Measurements from ENCODE around the gene TMEM74B.
"Not testable (repeated sequence)": the region's sequence is repeated elsewhere in the genome, so short reads cannot be mapped to it uniquely, and the experiment has no call there.

The TMEM74B gene

DNA sequence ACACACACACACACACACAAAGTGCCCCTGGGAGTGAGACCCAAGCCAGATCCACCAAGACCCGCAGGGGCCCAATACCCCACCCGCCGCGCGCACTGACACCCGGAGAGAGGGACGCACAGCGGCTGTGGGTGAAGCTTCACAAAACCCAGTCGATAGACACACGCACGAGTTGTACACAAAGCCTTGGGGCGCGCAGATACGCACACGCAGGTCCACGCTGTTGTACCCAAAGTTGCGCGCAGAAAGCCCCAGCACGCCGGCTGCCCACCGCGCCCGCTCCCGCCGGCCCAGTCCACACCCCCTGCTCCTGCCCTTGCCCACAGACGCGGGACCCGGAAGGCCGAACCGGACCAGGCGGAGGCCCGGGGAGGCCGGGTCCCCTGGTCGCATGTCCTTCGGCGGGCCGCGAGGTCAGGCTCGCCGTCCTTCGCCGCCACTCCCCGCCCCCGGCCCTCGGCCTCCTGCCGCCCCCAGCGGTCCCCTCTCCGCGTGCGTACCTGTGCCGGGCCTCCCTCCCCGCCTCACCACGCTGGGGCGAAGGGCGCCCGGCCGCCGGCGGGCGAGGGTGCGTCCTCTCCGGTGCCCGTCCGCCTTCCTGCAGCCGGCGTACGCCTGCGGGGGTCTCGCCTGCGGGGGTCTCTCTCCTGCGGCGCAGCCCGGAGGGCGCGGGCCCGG lies at the start of gene TMEM74B:
Gene TMEM74B (minus strand): TSS at position 344 of the 678 bp plus-strand sequence. CDS start 1,180 bp downstream, outside the sequence.
- no peak for DNase-seq

DNA sequence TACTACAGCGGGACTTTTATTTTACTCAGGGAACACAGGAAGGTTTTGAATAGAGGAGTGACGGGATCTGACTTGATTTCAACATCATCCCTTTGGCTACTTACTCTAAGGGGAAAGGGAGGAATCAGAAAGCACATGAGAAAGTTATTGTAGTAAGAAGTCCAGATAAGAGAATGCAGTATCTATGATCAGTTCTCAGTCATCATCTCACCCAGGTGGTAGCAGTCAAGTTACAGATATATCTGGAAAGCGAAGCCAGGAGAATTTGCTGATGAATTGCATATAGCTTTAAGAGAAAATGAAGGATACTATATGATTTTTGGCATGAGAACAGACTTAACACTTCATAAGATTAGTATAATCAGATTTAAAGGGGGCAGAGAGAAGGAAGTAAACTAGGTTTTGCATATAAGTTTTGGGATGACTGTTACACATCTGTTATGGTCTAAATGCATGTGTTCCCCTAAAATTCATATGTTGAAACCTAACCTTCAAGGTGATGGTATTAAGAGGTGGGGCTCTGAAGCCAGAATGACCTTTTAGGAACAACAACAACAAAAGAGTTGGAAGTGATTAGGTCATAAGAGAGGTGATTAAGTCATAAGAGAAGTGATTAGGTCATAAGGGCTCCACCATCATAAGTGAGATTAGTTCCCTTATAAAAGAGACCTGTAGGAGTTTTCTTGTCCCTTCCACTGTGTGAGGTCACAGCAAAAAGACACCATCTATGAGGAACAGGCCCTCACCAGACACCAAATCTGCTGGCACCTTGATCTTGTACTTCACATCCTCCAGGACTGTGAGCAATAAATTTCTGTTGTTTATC lies 47.7 kb upstream of the TMEM74B start:
- no peak for DNase-seq

DNA sequence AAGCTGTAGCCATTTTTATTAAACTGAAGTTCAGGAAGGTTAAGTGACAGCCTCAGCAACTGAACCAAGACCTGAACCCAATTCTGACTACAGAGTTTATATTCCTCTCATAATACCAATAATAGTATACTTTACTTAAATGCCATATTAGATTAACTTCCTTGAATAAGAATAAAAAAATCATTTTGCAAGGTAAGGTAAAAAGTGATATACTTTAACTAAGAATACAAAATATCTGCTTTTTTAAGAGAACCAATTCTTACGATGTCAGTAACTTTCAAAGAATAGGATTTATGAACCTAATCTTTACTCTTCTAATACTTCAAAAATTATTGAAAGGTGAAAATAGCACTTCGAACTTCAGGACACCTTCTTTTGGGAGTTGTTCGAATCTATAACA lies 44.8 kb upstream of the TMEM74B start:
- DNase-seq = no peak

DNA sequence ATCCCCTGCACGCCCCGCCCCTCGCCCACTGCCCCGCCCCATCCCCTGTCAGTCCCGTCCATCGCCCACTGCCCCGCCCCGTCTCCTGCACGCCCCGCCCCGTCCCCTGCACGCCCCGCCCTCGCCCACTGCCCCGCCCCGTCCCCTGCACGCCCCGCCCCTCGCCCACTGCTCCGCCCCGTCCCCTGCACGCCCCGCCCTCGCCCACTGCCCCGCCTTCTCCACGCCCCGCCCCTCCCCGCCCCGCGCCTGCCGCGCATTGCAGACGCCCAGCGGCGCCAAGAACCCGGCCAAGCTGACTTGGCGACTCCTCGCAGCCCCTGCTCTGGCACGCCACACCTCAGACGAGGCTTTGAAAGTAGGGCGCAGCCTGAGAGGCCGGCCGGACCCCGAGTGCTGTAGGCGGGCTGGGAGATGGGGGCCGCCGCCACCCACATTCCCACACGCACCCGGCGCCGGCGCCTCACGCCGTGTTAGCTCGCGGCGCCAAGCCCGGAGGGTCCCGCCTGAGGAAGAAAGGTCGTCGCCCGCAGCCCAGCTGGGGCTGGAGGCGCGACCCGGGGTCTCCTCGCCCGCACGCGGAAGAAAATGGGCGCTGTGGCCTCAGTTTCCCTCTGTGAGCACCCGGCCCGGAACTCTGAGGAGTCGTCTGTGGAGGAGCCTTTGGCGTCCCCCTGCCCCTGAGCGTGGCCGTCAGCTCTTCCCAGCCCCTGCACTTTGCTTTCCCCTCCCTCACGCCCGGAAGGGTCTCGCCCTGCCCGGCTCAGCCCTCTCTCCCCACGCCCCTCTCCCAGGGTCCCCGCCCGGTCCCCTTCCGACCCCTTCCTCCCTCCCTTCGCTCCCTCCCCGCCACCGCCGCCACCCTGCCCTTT lies 41.2 kb upstream of the TMEM74B start, which contains the start of gene RAD21L1:
Gene RAD21L1 (plus strand): TSS at position 262 of the 872 bp plus-strand sequence. CDS start 2,410 bp downstream, outside the sequence.
- peak; percentile 52 for DNase-seq

DNA sequence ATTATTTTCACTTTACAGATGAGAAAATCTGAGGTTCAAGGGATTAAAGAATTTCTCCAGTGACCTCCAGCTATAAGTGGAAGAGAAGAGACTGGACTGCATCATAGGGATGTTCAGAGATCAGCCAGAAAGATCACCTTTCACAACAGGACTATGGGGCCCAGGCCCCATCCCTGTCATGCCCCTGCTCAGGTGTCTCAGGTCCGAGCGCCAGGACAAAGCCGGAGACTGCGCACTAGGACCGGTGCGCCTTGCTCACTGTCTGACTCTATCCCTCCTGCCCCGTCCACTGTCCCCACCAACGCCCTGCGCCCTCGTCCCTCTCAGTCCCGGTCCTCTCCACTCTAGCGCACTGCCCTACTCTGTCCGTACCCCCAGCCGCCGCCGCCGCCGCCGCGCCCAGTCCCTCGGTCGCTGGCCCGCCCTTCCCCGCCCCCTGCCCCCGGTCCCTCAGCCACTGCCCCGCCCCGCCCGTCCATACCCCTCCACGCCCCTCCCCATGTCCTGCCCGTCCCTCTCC lies 40.5 kb upstream of the TMEM74B start:
- DNase-seq = no peak

DNA sequence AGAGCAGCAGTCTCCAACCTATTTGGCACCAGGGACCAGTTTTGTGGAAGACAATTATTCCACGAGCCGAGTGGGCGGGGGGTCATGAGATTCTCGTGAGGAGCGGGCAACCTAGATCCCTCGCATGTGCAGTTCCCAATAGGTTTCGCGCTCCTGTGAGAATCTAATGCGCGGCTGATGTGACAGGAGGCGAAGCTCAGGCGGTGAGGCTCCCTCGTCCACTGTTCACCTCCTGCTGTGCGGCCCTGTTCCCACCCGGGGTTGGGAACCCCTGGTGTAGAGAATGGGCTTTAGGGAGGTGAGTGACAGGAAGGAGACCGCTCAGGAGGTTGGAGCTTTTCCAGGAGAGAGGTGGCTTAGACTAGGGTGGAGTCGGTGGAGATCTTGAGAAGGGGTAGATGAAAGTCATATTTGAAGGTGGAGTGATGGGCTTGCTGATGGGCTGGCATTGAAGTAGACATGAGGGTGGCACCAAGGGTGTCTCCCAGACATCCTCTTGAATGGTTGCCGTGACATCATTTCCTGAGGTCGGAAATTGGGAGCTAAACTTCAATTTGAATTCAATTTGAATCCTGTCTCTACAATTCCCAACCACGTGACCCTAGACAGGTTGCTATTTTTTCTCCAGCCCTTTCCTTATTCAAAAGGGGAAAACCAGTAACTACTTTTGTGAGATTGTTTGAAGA lies 39.6 kb upstream of the TMEM74B start:
- no peak for DNase-seq

DNA sequence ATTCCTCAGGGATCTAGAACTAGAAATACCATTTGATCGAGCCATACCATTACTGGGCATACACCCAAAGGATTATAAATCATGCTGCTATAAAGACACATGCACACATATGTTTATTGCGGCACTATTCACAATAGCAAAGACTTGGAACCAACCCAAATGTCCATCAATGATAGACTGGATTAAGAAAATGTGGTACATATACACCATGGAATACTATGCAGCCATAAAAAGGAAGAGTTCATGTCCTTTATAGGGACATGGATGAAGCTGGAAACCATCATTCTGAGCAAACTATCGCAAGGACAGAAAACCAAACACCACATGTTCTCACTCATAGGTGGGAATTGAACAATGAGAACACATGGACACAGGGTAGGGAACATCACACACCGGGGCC lies 38.0 kb upstream of the TMEM74B start:
- DNase-seq = not testable (repeated sequence)

DNA sequence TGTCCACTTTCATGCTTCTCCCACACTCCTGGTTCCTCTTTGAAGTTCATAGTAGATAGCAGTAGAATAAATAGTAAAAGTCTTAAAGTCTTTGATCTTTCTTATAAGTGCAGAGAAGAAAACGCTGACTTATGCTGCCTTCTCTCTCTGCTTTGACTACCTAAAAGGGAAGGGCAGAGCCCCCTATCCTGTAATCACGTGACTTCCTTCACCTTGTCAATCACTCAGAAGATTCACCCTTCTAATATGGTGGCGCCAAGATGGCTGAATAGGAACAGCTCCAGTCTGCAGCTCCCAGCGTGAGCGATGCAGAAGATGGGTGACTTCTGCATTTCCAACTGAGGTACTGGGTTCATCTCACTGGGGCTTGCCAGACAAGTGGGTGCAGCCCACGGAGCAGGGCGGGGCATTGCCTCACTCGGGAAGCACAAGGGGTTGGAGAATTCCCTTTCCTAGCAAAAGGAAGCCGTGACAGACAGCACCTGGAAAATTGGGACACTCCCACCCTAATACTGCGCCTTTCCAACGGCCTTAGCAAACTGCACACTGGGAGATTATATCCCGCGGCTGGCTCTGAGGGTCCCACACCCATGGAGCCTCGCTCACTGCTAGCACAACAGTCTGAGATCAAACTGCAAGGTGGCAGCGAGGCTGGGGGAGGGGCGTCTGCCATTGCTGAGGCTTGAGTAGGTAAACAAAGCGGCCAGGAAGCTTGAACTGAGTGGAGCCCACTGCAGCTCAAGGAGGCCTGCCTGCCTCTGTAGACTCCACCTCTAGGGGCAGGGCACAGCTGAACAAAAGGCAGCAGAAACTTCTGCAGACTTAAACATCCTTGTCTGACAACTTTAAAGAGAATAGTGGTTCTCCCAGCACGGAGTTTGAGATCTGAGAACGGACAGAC lies 32.0 kb upstream of the TMEM74B start:
- not testable (repeated sequence) for DNase-seq

DNA sequence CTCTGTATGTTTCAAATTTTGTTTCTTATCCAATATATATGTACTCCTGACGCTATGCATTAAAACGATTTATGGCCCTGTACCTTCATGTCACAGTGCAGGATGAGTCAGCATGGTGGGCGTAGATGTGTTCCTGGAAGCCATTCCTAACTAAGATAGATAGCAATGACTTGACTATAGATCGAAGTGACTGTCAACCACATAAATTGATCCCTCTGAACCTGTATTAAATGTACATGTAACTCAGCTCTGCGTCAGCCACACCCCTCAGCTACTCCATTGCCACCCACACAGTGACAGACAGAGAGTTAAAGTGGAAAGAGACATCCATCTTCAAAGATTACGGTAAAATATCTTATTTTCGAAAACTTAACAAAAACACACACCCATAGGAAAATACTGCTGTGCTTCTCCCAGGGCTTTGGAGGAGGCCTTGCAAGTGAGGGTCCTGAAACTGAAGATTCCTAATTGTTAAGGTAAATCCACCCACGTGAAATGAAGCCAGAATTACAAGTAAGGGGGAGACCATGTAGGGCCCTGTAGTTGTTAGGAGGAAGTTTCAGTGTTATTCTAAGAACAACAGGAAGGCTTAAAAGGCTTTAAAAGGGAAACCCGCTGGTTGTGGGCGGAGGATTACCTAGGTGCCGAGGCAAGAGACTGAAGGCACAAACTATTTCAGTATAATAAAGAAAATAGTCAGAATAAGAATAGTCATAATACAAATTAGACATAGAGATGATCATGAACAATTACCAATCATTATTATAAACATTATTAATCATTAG lies 30.8 kb upstream of the TMEM74B start:
- no peak for DNase-seq

DNA sequence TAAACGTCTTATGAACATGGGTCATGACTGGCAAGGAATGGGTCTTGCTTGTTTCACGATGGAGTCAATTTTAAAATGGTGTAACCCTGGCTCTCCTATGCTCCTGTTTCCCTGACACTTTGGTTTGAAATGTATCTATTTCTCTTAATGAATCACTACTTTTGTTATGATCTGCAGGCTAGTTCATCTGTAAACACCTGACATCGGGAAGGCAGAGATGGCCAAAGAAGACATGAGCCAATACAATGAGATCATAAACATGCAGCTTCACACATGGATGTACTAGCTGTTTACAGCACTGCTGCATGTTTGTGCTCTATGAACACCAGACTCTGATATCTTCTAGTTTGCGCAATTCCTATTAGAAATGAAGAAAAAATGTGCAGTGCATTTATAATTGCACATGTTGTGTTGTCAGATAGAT lies 30.1 kb upstream of the TMEM74B start:
- DNase-seq = no peak

DNA sequence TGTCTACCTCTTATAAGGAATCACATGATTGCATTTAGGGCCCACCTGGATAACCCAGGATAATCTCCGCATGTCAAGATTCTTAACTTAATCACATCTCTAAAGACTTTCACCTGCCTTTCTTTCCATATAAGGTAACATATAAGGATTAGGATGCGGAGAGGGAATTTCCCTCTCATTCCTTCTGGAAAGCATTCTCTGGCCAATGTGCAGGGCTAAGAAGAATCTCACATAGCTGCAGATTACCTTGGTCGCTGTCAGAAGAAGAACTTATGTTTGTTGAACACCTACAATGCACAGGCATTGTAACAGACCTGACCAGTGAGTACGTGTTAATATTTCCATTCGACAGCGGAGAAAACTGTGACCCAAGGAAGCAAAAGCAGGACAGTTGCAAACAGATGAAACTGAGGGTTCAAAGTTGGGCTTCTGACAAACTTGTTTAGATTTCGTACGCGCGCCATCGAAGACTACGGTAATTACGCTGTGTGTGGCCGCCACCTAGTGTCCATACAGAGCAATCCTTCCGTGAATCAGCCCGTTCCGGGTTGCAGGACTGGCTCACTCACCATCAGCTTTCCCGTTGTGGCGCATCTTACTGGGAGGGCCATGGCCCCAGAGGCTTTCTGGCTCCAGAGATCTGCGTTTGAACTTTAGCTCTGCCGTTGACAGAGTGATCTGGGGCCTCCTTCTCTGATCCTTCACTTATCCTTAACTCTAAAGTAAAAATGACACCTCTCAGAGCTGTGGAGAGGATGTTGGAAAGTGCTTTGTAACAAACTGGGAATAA lies 28.0 kb upstream of the TMEM74B start:
- peak; percentile 37 for DNase-seq

DNA sequence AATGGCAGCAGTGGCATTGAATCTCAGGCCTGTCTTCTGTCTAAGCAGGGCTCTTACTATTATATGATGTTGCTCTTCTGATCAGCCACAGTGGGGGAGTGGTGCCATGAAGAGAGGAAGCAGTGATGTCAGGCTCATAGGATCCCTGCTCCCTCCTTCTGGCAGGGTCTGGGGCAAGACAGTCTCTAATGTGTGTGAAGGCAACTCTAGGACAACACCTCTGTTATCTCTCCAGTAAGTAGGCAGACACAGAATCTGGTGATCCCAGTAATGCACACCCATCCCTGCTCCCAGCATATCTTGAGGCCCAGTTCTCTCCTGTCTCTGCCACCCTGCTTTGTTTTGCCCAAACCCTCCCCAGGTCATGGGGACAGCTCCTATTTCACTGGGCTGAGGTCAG lies 27.2 kb upstream of the TMEM74B start:
- no peak for DNase-seq

DNA sequence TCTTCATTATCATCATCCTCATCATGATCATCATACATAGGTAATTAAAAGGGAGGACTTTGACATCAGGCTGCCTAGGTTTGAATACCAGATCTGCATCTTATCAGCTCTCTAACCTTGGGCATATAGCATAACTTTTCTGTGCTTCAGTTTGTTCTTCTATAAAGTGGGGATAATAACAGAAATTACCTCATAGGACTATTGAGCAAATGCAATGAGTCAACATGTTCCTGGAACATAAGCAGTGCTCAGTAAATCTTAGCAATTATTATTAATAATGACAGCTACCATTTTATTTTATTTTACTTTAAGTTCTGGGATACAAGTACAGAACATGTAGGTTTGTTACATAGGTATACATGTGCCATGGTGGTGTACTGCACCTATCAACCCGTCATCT lies 25.7 kb upstream of the TMEM74B start:
- no peak for DNase-seq

DNA sequence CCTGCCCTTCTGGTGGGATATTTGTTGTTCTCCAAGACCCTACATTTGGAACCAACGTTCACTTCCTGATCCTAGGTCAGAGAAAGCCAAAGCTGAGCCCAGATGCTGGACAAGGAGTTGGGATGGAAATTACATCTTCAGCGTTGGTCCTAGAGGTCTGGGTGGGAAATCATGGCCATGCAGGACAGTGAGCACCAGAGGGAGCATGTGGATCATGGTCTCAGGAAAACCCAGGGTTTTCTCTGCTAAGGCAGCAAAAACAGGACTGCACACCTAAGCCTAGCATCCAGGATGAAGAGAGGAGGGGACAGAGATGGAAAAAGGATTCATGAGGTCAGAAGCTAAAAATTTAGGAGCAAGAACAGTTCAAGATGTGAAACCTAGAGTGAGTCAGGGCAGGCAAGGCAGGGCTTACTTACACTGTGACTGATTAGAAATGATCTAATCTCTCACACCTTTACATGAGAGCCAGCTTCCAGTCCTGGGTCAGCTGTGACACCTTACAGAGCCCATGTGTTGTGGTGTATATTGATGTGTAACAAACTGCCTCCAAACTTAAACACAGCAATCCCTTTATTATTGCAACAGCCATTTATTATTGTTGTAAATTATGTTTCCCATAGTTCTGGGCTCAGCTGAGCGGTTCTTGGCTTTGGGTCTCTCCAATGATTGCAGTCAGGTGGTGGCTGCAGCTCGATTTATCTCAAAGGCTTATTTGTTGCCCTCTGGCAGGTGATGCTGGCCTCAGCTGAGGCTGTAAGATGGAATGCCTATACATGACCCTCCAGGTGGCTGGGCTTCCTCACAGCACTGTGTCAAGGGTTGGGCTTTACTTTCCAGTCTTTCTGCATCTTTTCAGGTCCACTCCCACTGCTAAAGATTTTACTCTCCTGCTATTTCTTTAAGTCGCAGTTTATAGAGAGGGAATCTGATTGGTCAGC lies 24.9 kb upstream of the TMEM74B start:
- no peak for DNase-seq

DNA sequence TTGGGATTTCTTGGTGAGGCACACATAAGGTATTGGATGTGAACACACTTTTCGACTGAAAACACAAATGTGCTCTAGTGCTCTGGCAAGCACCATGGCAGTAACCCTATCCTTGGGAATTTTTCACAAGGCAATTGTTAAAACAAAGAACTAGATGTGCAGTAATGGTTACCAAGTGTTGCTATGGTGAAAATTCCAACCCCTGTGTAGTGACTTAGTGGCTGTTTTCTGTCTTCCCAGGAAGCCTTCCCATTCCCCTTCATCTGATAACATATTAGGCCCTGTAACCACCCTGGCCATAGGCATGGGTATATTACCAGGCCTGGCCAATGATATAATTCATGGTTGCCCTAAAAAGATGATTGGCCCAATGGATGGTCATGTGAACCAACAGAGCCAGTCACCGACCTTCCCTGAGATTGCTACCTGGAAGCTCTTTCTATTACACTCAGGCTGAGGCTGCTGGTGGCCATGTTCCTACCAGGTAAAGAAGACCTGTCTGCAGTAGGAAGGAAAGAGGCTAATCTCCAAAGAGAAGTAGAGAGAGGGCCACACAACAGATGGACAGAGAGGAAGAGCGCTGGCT lies 22.6 kb upstream of the TMEM74B start:
- DNase-seq = no peak

DNA sequence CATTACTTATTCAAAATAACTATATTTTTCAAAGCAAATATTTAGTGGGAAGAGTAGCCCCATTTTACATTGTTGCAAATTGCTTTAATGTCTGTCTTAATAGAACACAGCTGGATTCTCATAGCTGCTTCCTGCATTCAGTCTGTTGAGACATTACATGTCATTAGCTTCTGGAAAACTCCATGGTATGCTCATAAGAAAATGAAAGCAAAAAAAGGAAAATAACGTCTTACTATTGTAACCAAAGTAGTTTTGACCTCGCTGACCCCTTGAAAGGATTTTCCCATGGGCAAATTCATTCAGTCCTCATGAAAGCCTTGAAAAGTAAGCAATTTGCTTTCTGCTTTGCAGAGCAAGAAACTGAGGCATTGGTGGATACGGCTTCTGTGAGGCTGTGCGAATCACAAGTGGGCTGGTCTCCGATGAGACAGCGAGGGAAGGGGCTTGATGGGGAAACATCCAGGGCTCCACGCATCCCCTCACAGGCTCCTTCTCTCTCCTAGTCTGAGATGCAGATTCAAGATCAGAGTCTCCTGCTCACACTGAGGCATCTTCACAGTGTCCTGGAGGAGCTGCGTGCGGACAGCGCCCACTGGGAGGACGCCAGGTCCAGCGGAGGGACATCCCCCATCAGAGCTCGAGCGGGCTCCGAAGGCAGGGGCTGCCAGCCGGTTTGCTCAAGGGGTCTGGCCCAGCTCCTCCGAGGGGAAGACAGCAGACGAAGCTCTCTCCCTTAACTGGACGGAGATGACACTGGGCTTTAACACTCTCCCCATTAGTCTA lies 21.8 kb upstream of the TMEM74B start:
- no peak for DNase-seq

DNA sequence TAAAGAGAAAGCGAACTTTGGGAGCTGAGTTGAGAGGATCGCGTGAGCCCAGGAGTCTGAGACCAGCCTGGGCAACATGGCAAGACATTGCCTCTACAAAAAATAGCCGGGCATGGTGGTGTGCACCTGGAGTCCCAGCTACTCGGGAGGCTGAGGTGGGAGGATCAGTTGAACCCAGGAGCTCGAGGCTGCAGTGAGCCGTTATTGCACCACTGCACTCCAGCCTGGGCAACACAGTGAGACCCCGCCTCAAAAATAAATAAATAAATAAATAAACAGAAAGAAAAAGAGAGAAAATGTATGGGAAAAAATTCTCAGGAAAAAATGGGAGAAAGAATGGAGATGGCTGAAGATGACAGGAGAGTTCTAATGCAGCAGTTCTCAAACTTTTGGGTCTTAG lies 21.0 kb upstream of the TMEM74B start:
- DNase-seq = no peak
